ENCODE data around the gene PAIP2.

DNA sequence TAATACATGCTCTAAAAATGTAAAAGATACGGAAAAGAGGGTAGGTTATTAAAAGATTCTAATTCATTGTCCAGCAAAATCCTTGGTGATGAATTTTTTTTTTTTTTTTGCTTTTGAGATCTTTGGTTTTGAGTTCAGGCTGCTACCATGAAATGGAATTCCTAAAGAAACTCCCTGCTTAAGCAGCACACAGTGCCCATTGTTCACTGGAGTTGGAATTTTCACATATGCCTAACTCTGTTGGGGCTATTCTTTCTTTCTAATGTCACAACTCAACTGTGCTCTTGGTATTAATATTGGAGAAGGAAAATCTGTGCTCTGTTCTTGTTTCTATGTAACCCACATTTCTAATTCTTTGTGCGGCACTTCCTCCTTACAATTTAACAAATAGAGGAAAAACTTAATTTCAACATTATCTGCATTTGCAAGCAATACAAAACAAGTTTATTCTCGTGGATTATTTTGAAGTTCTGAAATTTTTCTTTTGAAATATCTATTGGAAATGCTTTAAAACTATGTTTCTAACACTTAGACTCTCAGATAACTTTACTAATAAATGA lies 26.5 kb upstream of the PAIP2 start:
- TF ChIP-seq POLR2A (IDR thresholded peaks at IDR 0.05) (no peak), EP300 (IDR thresholded peaks at IDR 0.05) (no peak), POLR2AphosphoS5 (IDR thresholded peaks at IDR 0.05) (no peak)
- TF ChIP-seq, protein P1, sequence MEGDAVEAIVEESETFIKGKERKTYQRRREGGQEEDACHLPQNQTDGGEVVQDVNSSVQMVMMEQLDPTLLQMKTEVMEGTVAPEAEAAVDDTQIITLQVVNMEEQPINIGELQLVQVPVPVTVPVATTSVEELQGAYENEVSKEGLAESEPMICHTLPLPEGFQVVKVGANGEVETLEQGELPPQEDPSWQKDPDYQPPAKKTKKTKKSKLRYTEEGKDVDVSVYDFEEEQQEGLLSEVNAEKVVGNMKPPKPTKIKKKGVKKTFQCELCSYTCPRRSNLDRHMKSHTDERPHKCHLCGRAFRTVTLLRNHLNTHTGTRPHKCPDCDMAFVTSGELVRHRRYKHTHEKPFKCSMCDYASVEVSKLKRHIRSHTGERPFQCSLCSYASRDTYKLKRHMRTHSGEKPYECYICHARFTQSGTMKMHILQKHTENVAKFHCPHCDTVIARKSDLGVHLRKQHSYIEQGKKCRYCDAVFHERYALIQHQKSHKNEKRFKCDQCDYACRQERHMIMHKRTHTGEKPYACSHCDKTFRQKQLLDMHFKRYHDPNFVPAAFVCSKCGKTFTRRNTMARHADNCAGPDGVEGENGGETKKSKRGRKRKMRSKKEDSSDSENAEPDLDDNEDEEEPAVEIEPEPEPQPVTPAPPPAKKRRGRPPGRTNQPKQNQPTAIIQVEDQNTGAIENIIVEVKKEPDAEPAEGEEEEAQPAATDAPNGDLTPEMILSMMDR (IDR thresholded peaks at IDR 0.05) = no peak
